DMS153 (cell line): Measurements from ENCODE around the gene OLAH.

Source experiments
- DNase-seq: peaks from one replicate; lab custom pipeline; 2025; lab: John Stamatoyannopoulos, UW

The OLAH gene

DNA sequence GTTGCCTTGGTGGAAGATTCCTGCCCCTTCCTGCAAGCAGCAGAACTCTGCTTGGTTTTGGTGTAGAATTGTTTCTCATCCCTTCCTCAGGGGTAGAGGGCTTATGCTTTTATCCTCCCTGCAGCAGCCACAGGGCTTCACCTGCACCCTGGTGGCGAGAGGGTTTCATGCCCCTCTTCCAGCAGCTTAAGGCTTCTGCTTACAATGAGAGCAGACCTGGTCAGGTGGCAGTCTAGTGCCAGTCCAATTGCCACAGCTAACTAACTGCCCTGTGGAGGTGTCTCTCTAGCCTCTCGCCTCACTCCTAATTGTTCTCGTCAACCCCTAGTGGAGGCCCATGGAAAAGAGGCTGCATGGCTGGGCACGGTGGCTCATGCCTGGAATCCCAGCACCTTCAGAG lies 25.5 kb downstream of the OLAH start:
- DNase-seq = no peak

GRCh38 chr10:15072358-15072757 lies 28.6 kb downstream of the OLAH start:
- DNase-seq = no peak

DNA sequence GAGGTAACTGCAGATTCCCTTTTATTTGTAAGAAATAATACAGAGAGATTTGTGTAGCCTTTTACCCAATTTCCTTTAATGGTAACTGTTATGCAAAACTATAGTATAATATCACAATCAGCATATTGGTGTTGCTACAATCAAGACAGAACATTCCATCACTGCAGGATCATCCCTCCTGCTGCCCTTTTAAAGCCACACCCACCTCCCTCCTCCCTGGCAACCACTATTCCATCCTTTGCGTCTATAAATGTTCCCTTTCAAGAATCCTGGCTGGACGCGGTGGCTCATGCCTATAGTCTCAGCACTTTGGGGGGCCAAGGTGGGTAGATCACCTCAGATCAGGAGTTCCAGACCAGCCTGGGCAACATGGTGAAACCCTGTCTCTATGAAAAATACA lies 31.7 kb downstream of the OLAH start:
- no peak for DNase-seq

DNA sequence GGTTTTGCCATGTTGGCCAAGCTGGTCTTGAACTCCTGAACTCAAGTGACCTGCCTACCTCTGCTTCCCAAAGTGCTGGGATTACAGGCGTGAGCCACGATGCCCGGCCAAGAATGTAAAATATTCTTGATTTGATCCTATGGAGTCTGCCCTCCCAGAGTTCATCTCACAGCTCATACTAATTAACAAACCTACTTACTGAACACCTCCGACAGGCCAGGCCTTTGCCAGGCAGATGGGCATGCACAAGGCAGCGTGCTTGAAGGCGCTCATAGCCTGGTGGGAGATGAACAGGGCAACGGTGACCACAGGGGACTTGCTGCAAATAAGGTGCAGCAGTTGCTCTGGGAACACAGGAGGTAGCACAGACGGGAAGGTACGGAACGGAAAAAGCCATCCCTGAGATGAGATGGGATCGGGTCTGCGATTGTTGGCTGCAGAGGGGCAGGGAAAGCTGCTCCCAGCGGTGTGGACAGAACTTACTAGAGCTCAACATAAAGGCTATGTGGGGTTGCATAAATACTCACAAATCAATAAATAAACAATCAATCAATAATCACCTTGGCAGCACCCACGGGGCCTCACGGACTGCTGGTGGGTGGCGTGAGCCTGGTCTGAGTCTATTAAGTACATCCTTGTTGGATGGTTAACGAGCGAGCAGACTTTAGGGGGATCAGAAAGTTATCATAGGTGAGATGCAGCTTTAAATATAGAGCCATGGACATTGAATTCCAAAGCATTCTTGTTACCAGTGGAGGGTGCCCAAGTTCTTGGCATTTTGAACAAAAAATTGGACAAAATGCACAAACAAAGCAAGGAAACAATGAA lies 40.1 kb downstream of the OLAH start:
- DNase-seq = no peak

- DNase-seq = peak; percentile 30
Measured at GRCh38 chr10:15084502-15084922, 40.8 kb downstream of the OLAH start.

- DNase-seq = peak; percentile 54
Measured at GRCh38 chr10:15088428-15089261, 44.9 kb downstream of the OLAH start, which contains the start of gene ACBD7. Gene ACBD7 (minus strand): TSS chr10:15088776. CDS start chr10:15088728, 48 bp downstream.

GRCh38 chr10:15091418-15091817 lies 47.7 kb downstream of the OLAH start:
- DNase-seq = no peak

- no peak for DNase-seq
Measured at GRCh38 chr10:15092855-15093408, 49.2 kb downstream of the OLAH start.

GRCh38 chr10:15096661-15097010 lies 52.9 kb downstream of the OLAH start:
- DNase-seq = no peak

- DNase-seq = peak; percentile 52
Measured at GRCh38 chr10:15097011-15097812, 53.5 kb downstream of the OLAH start, which contains the start of gene RPP38. Gene RPP38 (plus strand): TSS chr10:15097355. CDS start chr10:15103315, 5,960 bp downstream.

GRCh38 chr10:15099886-15100285 lies 56.1 kb downstream of the OLAH start:
- DNase-seq = no peak

DNA sequence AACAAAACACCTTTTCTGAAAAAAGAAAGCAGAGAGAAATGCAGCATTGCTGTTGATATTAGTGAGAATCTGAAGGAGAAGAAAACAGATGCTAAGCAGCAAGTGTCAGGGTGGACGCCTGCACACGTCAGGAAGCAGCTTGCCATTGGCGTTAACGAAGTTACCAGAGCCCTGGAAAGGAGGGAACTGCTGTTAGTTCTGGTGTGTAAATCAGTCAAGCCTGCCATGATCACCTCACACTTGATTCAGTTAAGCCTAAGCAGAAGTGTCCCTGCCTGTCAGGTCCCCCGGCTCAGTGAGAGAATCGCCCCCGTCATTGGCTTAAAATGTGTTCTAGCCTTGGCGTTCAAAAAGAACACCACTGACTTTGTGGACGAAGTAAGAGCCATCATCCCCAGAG lies 59.8 kb downstream of the OLAH start:
- DNase-seq = no peak

- peak; percentile 5 for DNase-seq
Measured at GRCh38 chr10:15106352-15107013, 62.7 kb downstream of the OLAH start.

GRCh38 chr10:15112657-15113056 lies 68.9 kb downstream of the OLAH start:
- no peak for DNase-seq

DNA sequence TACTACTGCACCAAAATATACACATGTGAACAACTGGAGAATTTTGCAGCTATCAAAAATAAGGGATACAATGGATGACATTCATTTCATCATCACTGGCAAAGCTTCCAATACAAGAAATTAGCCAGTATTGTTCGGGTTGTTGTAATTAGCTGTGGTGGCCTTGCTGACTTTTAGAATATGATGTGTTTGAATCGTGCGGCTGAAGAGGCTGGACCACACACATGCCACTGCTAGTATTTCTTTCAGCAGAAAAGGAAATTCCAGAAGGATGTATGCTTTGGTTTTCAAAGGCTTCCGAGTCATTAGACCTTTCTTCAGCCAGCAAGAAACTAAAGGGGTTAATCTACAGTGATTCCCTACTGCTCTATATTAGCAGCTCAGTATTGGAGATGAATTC lies 70.0 kb downstream of the OLAH start:
- DNase-seq = no peak

- DNase-seq = no peak
Measured at GRCh38 chr10:15116225-15116624, 72.5 kb downstream of the OLAH start.

DNA sequence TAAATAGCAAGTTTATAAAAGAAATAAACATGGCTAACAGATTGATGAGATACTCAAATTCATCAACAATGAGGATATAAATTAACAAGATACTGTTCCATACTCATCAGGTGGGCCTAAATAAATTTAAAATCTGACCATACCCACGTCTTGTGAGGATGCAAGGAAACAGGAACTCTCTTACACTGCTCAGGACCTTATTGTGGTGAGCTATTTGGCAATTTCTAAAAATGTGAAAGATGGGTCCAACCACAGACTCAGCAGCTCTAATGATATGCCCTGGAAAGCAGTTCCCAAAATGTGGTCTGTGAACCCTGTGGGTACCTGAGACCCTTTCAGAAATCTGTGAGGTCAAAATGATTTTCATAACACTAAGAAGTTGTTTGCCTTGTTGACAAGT lies 74.9 kb downstream of the OLAH start:
- DNase-seq = no peak

DNA sequence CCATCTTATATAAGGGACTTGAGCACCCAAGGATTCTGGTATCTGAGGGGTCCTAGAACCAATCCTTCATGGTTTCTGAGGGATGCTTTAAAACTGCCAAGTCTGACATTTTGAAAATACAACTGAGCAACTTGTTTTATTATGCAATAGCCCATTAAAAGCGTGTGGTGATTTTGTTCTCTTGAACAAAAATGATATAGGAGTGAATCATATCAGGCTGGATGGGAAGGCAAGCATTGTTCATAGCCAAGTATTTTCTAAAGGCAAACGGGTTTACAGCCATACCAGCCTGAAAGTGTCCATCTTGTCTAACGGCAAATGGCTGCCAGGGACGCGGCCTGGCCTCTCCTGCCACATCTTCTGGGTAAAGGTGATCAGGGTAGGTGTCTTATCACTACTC lies 76.8 kb downstream of the OLAH start:
- DNase-seq = no peak

- DNase-seq = no peak
Measured at GRCh38 chr10:15121707-15122106, 78.0 kb downstream of the OLAH start.

DNA sequence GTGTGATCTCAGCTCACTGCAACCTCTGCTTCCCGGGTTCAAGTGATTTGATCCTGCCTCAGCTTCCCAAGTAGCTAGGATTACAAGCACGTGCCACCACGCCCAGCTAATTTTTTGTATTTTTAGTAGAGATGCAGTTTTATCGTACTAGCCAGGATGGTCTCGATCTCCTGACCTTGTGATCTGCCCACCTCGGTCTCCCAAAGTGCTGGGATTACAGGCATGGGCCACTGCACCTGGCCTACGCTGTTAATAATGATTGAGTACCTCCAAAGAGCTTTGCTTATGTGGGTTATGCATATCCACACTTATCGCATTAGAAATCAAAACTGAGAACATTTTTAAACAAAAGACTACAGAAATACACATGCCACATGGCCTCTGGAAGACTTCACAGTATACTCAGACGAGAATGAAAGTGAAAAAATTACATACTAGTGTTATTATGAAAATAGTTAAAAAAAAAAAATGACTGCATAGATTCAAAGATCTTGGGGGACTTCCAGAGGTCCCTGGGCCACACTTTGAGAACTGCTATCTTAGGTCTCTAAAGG lies 78.8 kb downstream of the OLAH start:
- DNase-seq = no peak
